Activated T-helper 1 cell treated with anti-CD3 and anti-CD28 coated beads, Interleukin-2, amount 50 U/mL, for 16 hours (primary cell): ENCODE measurements around the gene REEP5.

Experiments used
- DNase-seq, 2 donors: peaks; one replicate each; pipeline ENCODE4 v3.0.0-alpha.2; 2020; ENCODE audit warnings: low read depth in 1 of 2, low spot score in 1 of 2

Gene REEP5

GRCh38 chr5:112848116-112848811 lies 73.8 kb downstream of the REEP5 start:
- DNase-seq: no peak

DNA sequence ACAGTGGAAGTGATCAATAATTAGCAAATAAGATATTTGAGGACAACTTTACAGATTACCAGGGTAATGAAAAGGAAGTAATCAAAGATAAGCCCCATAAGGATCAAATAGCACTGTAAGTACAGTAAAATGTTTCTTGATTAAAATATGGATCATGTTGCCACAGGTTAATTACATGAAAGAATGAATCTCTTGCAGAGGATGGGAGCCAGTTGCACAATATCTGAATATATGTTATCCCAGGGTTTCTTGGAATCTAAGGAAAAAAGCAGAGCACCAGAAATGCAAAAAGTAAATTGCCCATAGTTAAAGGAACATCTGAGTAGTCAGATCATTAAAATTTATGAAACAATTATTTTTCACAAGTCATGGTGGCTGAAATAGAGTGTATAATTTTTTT lies 74.7 kb downstream of the REEP5 start:
- DNase-seq: no peak

- no peak for DNase-seq
These were observed 75.5 kb downstream of the REEP5 start for GRCh38 chr5:112846556-112846955.

DNA sequence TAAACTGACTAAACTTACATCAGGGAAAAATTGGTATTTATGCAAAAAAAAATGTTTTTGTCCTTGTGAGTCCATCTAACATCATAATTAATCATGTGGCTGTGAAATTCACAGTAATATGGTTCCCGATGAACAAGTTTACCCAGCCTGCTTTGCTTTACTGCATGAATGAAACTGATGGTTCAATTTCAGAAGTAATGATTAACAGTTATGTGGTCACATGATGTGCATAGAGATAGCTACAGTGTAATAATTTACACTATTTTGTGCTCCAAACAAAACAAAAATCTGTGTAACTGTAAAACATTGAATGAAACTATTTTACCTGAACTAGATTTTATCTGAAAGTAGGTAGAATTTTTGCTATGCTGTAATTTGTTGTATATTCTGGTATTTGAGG lies 77.5 kb downstream of the REEP5 start:
- no peak for DNase-seq

DNA sequence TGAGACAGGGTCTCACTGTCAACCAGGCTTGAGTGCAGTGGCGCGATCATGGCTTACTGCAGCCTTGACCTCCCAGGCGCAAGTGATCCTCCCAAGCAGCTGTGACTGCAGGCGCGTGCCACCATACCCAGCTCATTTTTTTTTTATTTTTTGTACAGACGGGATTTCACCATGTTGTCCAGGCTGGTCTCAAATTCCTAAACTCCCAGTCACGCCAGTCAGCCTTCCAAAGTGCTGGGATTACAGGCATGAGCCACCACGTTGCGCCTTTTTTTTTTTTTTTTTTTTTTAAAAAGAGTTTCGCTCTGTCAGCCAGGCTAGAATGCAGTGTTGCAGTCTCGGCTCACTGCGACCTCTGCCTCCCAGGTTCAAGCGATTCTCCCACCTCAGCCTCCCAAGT lies 88.1 kb downstream of the REEP5 start:
- no peak for DNase-seq

DNA sequence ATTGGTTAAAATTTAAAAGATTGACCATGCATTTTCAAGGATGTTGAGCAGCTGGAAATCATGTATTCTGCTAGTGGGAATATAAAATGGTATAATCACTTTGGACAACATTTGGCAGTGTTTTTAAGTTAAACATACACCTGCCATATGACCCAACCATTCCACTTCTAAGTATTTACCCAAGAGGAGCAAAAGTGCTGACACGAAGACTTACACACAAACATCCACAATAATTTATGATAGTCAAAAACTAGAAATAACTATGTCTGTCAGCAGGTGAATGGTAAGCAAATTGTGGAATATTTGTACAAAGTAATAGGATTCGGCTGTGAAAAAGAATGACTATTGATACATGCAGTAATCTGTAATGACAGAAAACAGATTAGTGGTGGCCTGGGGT lies 91.6 kb downstream of the REEP5 start:
- DNase-seq: no peak
